ENCODE measurements around the gene NF1.

GRCh38 chr17:31144428-31144827 is 49.7 kb downstream of the NF1 start:
- TF ChIP-seq POLR2A (IDR thresholded peaks at IDR 0.05) (no peak), CTCF (IDR thresholded peaks at IDR 0.05) (no peak)

All from tibial nerve (tissue), 3 donors.